Mucosa of gallbladder (tissue), 1 donor: ENCODE measurements around the gene GNAI3. TPM values are rescaled to one million over a fixed set of nuclear protein-coding genes. Genes with fewer than 3 reads are reported as not detected.
A peak's percentile ranks its signal among the peaks of the same experiment; 100 is the strongest.

Experiments used
- DNase-seq: peaks from one replicate; pipeline ENCODE4 v3.0.0-alpha.2; 2020; ENCODE audit warnings: low spot score
- total RNA-seq: library from RNA; stranded (reverse); gene quantifications from one replicate; pipeline ENCODE4 v1.2.1, GENCODE V29; 2021
- donor health status: DM: no; HTN: no; CAD: no.

GNAI3 gene
- total RNA-seq, 1 donor from 2014 or later, result 6.7 TPM

DNA sequence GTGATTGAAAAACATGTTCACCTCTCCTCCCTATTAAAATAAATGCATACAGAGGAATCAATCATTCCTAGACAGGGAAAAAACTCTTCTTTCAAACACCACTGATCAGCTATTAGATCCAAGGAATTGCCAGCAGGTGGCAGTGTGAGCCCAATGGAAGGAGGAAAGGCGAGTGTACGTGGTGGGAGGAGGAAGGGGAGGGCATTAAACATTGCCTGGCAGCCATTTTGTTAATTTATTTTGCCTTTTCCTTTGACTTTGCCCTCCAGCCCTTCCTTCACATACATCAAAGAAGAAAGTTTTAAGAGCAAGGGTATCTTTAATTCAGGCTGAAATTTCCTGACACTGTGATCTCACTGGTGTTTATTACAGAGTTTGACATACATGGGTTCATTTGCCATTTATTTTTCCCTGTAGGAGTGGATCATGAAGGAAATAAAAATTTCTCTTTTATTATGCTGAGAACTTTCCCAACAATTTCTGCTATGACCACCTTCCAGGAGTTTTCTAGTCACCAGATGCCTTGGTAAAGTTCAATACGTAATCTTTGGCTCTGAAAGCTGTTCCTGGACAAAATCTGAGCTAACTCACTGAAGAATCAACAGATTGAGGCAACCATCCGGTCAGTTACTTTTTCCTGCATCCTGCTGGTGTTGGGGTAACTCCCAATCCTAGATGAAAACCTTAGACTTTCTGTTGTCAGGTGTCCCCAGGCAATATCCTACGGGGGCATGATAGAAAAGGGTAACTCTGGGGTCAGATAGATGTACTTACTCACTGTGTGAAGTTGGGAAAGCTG, 1.9 kb upstream of the GNAI3 start:
- peak; percentile 92 for DNase-seq

DNA sequence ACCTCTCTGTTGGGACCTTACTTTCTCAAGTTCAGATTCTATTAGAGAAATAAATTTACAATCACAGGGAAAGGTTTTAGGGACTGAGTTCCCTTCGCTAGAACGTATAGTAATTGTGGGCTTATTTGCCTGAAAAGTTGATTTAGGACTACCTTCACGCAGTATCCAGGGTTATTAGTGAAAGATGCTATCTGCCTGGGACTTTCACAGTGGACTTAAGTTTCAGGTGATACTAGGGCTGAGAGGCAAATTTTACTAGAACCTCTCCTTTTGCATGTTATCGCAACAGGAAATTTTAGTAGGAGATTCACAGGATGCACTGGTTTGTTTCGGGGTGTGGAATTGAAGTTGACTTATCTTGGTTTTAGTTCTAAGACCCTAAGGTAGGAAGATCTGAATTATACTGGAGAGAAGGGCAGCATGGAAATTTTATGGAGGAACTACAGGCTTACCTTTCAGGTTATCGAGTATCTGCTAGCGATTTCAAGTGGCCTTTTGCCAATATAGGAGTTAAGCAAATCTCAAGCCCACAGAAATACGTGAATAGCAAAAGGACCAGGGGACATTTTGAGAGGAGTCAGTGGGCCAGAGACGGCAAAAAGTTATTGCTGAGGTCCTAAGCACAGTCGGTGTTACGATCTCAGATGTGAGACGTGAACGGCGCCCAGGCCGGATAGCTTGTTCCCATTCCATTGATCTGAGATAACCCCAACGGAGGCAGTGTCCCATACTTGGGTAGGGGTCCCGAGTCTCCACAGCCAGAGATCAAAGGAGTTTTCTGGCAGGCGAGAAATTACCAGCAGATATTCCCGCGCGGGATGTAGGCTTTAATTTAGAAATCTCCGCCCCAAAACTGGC, 723 bp upstream of the GNAI3 start:
- DNase-seq, result no peak

DNA sequence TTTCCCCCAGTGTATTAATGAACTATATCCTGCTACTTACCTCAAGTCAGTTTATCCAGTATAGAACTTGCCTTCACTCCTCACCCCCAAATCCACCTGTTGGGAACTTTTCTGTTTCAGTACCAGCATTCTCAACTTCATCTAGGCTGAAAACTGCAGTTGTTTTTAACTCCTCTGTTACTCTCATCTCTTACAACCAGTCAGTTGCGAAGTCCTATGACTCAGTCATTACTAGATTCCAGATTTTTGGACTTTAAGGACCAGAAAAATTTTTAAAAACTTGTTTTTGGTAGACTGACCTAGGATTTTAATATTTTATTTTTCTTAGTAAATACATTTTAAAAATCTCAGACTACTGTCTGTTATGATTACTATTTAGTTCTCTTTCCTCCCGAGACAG, 8.1 kb downstream of the GNAI3 start:
- no peak for DNase-seq

DNA sequence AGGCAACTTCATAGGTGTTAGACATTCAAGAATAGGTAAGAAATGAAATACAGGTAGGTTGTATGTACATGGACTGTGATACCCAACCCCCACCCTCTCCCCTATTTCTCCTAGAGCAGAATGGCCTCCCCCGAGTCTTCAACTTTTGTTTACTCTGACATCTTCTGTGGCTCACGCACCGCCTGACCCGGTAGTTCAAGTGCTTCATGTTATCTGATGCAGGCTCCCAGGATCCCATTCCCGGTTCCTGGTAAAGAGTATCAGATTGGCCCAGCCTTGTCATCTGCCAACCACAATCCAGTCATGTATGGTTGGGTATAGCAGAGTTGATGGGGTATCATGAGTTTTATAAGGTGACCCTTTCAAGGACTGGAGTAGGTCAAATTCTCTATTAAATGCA, 9.1 kb downstream of the GNAI3 start:
- DNase-seq, result no peak

DNA sequence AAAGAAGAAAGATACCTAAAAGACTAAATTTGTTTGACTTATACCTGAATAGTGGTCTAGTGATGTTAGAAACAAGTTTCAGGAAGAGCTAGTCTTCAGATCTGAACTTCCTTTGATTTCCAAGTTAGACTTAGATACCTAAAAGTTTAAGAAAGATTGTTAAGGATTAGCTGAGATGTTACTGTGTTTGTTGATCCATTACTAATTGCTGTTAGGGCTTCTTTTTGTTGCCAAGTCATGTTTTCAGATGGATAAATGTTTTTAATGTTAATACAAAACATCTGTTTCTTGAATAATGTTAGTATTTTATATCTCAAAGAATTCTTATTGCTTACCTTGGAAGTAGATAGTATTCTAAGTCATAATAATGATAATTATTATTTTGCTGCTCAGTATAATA, 11.6 kb downstream of the GNAI3 start:
- DNase-seq, result no peak

DNA sequence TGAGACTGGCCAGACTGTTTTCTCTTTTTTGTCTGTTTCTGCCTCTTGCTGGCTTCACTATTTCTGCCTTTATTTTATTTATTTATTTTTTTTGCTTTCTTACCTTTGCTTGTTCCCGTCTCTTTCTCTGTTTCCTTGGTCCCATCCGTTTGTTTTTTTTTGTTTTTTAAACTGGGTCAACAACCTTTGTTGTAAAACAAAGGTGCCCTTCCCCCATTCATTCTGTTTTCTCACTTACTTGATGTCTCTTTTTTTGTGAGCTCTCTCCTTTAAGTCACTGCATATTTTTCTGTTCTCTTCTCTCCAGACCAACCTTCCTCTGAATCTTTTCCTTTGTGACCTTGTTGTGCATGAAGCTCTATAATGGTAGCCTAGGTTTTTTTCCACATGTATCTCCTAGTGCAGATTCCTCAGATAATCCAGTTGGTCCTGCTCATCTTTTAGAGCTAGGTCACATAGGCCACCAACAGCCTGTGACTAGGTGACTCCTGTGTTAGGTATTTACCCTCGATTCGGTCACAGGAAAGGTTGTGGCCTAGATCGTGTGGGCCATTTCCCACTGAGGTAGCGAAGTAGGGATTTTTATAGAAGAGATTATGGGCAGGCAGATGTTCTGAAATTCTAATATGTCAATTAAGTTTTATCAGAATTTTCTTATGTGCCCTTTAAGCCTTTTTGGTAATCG, 15.9 kb downstream of the GNAI3 start:
- DNase-seq, result no peak

GRCh38 chr1:109565241-109565640, 16.8 kb downstream of the GNAI3 start:
- no peak for DNase-seq

DNA sequence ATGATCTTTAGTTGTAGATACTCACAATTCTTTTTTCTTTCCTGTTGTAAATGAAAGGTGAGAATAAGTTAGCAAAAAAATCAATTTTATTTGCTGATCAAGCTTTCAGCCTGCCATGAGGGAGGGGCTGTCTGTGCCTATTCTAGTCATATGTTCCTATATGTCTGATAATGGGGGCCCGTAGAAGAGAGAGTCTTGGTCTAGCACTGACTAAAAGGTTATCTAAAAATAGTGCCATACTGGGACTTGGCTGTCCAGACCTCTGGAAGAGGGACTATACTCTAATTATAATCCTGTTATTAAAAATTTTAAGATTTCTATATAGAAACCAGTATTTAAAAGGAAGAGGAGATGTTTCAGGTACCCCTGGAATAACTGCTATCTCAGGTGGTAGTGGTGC, 18.6 kb downstream of the GNAI3 start:
- no peak for DNase-seq

DNA sequence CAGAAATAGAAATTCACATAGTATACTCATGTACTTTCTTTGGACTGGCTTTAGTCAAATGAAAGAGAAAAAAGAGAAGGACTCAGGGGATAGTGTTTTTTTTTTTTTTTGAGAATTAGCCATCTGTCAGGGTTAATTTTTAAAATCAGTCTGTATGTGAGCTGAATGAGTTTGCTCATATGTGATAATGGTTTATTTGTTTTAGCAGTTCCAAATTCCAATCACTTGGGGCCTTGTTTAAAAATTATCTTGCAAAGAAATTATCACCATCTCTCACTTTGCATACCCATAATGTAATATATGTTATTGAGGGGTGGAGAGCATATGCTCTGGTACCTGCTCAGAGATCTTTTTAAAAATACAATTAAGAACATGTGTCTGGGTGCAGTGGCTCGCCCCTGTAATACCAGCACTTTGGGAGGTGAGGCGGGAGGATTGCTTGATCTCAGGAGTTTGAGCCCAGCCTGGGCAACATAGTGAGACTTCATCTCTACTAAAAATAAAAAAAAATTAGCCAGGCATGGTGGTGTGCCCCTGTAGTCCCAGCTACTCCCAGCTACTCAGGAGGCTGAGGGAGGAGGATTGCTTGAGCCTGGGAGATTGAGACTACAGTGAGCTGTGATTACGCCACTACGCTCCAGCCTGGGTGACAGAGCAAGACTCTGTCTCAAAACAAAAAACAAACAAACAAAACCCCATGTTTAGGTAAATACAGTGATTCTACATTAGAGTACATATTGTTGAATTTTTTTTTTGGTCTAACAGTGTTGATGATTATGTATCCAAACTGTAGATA, 19.7 kb downstream of the GNAI3 start:
- no peak for DNase-seq

GRCh38 chr1:109569323-109569722, 20.9 kb downstream of the GNAI3 start:
- no peak for DNase-seq

- no peak for DNase-seq
Measured at GRCh38 chr1:109570414-109570813, 22.0 kb downstream of the GNAI3 start.

DNA sequence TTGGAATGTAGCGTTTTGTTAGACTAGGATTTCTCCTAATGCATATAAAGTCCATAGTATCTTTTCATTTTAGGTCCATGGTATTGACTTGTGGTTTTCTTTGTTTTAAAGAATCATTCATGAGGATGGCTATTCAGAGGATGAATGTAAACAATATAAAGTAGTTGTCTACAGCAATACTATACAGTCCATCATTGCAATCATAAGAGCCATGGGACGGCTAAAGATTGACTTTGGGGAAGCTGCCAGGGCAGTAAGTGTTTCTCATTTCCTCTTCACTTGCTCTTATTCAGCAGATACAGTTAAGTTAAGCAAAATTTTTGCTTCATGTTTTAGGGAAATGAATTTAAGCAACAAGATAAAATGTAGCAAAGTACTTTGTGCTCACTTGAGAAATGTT, 25.4 kb downstream of the GNAI3 start:
- no peak for DNase-seq

- DNase-seq, result no peak
Measured at GRCh38 chr1:109578947-109579443, 30.6 kb downstream of the GNAI3 start.

GRCh38 chr1:109579491-109579890, 31.1 kb downstream of the GNAI3 start:
- DNase-seq, result no peak

DNA sequence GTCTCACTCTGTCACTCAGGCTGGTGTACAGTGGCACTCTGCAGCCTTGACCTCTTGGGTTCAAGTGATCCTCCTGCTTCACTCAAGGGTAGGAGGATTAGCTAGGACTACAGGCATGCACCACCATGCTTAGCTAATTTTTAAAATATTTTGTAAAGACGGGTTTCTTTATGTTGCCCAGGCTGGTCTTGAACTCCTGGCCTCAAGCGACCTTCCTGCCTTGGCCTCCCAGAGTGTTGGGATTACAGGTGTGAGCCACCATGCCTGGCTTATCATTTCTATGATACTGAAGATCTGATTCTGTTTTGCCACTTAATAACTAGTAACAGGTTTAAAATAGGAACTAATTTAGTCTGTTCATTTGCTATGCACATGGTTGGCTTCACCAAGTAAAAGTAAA, 33.6 kb downstream of the GNAI3 start:
- no peak for DNase-seq

DNA sequence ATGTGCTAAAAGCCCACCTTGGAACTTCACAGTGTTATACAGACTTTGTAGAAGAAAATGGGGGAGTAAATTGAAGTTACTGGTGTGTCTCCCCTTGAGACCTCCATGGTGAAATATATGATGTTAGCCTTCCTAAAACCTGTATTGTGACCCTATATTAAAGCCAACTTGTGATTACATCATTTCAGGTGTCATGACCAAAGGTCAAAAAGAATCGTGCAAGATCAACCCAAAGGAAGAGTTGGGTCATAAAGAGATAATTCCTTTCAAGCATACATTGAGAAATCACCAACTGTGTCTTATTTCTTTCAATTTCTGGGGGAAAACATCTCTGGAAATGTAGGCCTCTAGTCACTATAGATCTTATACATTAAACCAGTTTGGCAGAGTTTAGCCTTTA, 36.4 kb downstream of the GNAI3 start:
- DNase-seq, result no peak

GRCh38 chr1:109586055-109586454, 37.6 kb downstream of the GNAI3 start:
- no peak for DNase-seq

GRCh38 chr1:109589177-109589576, 40.8 kb downstream of the GNAI3 start:
- no peak for DNase-seq

GRCh38 chr1:109589679-109590078, 41.3 kb downstream of the GNAI3 start:
- no peak for DNase-seq

DNA sequence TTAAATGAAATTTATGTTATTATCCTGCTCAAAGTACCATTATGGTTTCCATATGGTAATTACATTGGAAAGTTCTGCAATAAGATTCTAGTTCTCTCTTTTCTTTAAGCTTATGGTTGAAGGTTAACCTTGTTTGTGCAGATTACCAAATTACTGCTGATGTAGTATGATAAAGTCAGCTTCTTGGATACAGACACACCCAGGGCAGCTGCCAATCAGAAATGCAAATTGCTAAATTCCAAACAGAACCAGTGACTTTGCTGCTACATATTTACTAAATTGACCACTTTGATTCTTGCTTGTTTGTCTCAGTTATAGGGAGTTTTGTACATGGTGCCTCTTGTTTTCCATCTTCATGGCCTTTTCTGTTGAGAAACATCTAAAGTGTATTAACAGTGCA, 44.5 kb downstream of the GNAI3 start:
- no peak for DNase-seq

GRCh38 chr1:109595531-109595930, 47.1 kb downstream of the GNAI3 start:
- no peak for DNase-seq

- DNase-seq, result no peak
Measured at GRCh38 chr1:109598156-109598555, 49.7 kb downstream of the GNAI3 start.
